Measurements from ENCODE around the gene CCDC97.

- no peak for TF ChIP-seq CTCF (IDR thresholded peaks at IDR 0.05)
- no peak for TF ChIP-seq POLR2AphosphoS5 (IDR thresholded peaks at IDR 0.05)
These were observed 47.2 kb downstream of the CCDC97 start for GRCh38 chr19:41356984-41357739.

All from suprapubic skin (tissue), 3 donors.